HG03039 (cell line): ENCODE data around the gene EFHD1.
"Not testable (repeated sequence)": the region's sequence is repeated elsewhere in the genome, so short reads cannot be mapped to it uniquely, and the experiment has no call there.

Source experiments
- ATAC-seq: cut with Tn5 transposase; IDR thresholded peaks from one replicate; pipeline ENCODE4 v1.9.1; 2021; ENCODE audit warnings: mild to moderate bottlenecking, moderate library complexity; ENCODE audit not compliant: unreplicated experiment

The EFHD1 gene

GRCh38 chr2:232689152-232689910, 55.9 kb downstream of the EFHD1 start:
- ATAC-seq, result no peak

- ATAC-seq, result not testable (repeated sequence)
Measured at GRCh38 chr2:232691117-232691516, 57.7 kb downstream of the EFHD1 start.

- ATAC-seq, result no peak
Measured at GRCh38 chr2:232693344-232693743, 59.9 kb downstream of the EFHD1 start.

- no peak for ATAC-seq
Measured at GRCh38 chr2:232696609-232697058, 63.2 kb downstream of the EFHD1 start.

- ATAC-seq, result peak; percentile 76
Measured at GRCh38 chr2:232697059-232697806, 63.8 kb downstream of the EFHD1 start, which contains the start of gene GIGYF2. TSS of gene GIGYF2 (plus strand) at chr2:232697331. CDS start at chr2:232735198, 37,867 bp downstream.

GRCh38 chr2:232697807-232698110, 64.4 kb downstream of the EFHD1 start:
- peak; percentile 14 for ATAC-seq

GRCh38 chr2:232698556-232699091, 65.2 kb downstream of the EFHD1 start:
- ATAC-seq, result no peak

- no peak for ATAC-seq
Measured at GRCh38 chr2:232699110-232699509, 65.7 kb downstream of the EFHD1 start.

GRCh38 chr2:232700154-232700553, 66.8 kb downstream of the EFHD1 start:
- no peak for ATAC-seq

- no peak for ATAC-seq
Measured at GRCh38 chr2:232707076-232707475, 73.7 kb downstream of the EFHD1 start.

- ATAC-seq, result no peak
Measured at GRCh38 chr2:232713505-232713904, 80.1 kb downstream of the EFHD1 start.

GRCh38 chr2:232714969-232715368, 81.6 kb downstream of the EFHD1 start:
- ATAC-seq, result no peak

- not testable (repeated sequence) for ATAC-seq
Measured at GRCh38 chr2:232720056-232720455, 86.7 kb downstream of the EFHD1 start.

GRCh38 chr2:232721261-232721660, 87.9 kb downstream of the EFHD1 start:
- no peak for ATAC-seq

- no peak for ATAC-seq
Measured at GRCh38 chr2:232721882-232722281, 88.5 kb downstream of the EFHD1 start.

- ATAC-seq, result no peak
Measured at GRCh38 chr2:232723027-232723426, 89.6 kb downstream of the EFHD1 start.

- no peak for ATAC-seq
Measured at GRCh38 chr2:232728785-232729184, 95.4 kb downstream of the EFHD1 start.

GRCh38 chr2:232731470-232731869, 98.1 kb downstream of the EFHD1 start:
- no peak for ATAC-seq
